ENCODE measurements around the gene FCSK.

GRCh38 chr16:70510216-70510615 lies 55.8 kb downstream of the FCSK start:
- no peak for TF ChIP-seq POLR2A (IDR thresholded peaks at IDR 0.05)
- TF ChIP-seq CTCF (IDR thresholded peaks at IDR 0.05) = no peak
